Stimulated activated CD4-positive, alpha-beta T cell treated with anti-CD3 and anti-CD28 coated beads, TNF-alpha, amount 100 ng/mL, for 4 hours (primary cell): ENCODE results near the gene ZNF646.

Source experiments
- DNase-seq, 3 experiments: peaks; one replicate each; pipeline ENCODE4 v3.0.0-alpha.2; 2020; ENCODE audit warnings: low read depth in 3 of 3

The ZNF646 gene

GRCh38 chr16:31130899-31131298 lies 56.7 kb downstream of the ZNF646 start:
- DNase-seq = no peak

DNA sequence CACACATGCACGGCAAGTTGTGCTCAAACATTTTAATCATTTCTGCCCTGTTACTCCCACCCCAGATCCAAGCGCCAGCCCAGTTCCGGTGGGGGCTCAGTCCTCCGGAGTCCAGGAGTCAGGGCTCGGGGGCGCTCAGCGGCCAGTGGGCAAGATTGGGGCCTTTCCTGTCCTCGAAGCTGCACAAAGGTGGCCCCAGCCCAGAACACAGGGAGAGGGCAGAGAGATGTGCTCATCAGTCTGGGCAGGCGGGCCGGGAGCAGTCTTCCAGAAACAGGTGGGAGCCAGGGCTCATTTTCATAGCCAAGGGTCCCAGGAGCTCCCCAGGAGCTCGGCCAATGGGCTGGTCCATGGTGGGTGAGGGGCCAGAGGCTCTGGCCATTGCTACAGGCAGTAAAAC lies 57.2 kb downstream of the ZNF646 start:
- no peak for DNase-seq

DNA sequence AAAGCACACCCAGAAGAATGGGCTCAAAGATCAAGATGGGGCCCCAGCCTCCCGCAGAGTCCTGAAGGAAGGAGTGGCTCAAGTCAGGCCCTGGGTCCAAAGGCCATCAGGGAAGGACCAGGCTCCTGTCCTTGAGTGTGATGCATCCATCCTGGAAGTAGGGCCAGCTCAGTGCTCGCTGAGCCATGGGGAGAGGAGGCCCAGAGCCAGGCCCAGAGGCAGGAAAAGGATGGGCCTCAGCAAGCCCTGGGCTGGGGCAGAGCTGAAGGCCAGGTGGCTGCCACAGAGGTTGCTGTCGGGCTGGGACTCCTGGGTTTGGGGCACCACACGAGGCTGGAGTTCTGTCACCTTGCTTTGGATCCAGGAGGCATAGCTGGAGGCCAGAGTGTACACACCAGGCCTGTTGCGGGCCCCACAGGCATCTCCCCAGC lies 57.6 kb downstream of the ZNF646 start:
- DNase-seq = no peak

DNA sequence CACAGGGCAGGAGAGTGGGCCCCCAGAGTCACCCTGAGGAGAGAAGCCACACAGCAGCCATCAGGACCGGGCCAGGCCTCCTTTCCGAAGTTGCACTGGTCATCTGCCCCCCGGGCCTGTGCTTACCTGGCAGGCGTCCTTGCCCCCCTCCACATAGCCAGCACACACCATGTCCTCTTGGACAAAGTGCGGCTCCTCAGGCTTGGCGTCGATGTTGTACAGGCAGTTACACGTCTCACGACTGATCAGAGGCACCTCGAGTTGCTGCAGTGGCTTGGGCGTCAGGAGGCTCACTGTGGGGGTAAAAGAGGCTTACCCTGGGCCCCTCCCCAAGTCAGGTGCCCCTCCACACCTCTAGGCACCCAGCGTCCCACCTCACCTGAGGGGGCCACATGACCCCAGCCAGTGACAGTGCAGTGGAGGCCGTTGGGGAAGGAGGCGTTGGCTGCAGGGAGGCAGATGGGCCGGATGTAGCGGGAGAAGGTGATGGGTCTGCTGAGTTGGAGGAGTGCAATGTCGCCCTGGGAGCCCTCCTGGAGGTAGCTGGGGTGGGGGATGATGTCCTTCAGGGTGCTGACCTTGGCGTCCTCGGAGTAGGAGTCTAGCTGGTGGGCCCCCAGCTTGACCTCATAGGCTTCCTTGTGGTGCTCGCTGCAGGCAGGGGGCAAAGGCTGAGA lies 58.2 kb downstream of the ZNF646 start:
- no peak for DNase-seq

GRCh38 chr16:31133046-31133501 lies 58.9 kb downstream of the ZNF646 start:
- no peak for DNase-seq
